ENCODE data around the gene UBA52. TPM values are rescaled to one million over a fixed set of nuclear protein-coding genes. Genes with fewer than 3 reads are reported as not detected.

The UBA52 gene
- total RNA-seq, 1 donor from 2014 or later, result 826 TPM

DNA sequence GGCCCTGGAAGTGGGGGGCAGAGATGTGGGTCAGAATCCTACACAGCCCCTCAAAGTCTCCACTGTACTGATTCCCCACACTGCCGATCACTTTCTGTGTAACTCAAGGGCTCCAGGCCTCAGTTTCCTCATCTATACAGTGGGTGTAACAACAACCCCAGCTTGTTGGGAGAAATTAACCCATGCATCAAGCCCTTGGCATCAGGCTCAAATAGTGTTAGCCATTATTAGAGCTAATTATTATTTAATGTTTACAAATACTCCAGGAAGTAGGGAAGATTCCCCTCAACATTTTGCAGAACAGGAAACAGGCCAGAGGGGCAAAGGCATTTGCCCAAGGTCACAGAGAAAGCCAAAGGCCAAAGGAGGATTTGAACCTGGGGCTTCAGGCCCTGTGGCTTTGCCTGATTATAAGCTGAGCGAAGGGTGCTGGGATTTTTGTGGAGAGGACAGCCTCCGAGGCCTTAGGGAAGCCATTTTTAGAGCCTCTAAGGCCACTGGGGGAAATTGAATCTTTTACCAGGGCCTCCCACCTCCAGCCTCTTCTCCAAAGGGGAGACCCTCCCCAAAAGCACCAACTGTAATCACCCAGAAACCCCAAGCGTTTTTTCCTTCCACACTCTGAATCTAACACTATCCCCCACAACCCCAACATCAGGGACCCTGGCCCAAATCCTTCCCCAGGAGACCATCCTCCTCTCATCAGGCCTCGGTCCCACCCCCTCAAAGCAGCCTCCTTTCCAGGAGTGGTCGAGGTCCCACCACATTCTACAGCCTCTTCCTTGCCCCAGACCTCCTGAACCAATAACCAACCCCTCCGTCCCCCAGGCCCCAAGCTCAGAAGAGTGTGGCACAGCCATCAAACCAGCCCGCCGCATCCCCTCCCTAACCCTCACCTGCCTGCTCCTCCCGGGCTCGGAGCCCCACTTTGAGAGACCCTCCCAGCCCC, 29.4 kb upstream of the UBA52 start:
- Mint-ChIP-seq H3K4me1 (ENCODE audit: low read depth, unreplicated experiment) (no peaks in the 10 kb centered on the region), H3K36me3 (ENCODE audit: unreplicated experiment) (no peaks in the 10 kb centered on the region), H3K27me3 (ENCODE audit: unreplicated experiment) (peaks cover 2% of the 10 kb centered on the region), H3K4me3 (ENCODE audit: unreplicated experiment) (peak overlapping the region; percentile 90), H3K9me3 (ENCODE audit: unreplicated experiment) (peaks cover 2% of the 10 kb centered on the region), H3K27ac (ENCODE audit: unreplicated experiment) (no peak overlapping the region)
- peak; percentile 50 for DNase-seq
- TF ChIP-seq, protein P1, sequence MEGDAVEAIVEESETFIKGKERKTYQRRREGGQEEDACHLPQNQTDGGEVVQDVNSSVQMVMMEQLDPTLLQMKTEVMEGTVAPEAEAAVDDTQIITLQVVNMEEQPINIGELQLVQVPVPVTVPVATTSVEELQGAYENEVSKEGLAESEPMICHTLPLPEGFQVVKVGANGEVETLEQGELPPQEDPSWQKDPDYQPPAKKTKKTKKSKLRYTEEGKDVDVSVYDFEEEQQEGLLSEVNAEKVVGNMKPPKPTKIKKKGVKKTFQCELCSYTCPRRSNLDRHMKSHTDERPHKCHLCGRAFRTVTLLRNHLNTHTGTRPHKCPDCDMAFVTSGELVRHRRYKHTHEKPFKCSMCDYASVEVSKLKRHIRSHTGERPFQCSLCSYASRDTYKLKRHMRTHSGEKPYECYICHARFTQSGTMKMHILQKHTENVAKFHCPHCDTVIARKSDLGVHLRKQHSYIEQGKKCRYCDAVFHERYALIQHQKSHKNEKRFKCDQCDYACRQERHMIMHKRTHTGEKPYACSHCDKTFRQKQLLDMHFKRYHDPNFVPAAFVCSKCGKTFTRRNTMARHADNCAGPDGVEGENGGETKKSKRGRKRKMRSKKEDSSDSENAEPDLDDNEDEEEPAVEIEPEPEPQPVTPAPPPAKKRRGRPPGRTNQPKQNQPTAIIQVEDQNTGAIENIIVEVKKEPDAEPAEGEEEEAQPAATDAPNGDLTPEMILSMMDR (IDR thresholded peaks at IDR 0.05; ENCODE audit: partially characterized antibody, unreplicated experiment), result no peak

DNA sequence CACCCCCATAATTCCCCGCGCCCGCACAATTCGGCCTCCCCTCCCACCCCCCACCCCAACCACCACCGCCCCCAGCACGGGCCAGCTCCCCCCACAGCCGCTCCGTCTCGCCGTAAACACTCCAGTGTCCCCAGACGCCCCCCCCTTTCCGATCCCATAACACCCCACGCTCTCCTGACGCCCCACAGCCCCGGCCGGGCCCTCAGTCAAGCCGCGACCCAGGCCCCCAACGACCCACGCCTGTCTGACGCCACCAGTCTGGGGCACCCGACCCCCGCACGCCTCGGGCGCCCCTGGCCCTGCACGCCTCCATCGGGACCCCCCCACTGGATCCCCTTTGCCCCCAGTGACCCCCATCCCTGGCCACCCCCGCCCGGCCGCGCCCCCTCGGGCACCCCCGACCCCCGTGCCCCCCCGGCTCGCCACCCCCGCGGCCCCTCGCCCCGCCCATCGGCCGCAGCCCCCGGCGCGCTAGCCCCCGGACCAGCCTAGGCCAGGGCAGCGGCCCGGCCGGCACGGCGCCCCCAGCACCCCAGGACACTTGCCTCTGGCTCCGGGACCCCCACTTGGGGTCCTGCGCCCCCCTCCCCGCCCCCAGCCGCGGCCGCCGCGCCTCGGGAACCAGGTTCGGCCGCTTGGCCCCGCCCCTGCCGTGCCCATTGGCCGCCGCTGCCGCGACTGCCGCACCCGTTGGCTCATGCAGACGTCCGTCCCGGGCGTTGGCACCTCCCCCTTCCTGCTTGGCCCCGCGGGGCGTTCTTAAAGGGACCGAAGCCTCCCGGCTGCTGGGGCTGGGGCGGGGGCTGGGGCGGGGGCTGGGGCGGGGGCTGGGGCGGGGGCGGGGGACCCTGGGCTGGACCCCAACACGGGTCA, 28.5 kb upstream of the UBA52 start, which contains the start of gene FKBP8:
Gene FKBP8, minus strand, starts transcription at position 633 of the 873 bp plus-strand sequence. CDS start 1,603 bp downstream, outside the sequence.
- DNase-seq, result peak; percentile 95
- Mint-ChIP-seq H3K9me3 (ENCODE audit: unreplicated experiment) (peaks cover 2% of the 10 kb centered on the region), H3K4me3 (ENCODE audit: unreplicated experiment) (peak within 1 kb of the TSS; percentile 90), H3K27ac (ENCODE audit: unreplicated experiment) (peak within 1 kb of the TSS; percentile 85), H3K27me3 (ENCODE audit: unreplicated experiment) (peaks cover 2% of the 10 kb centered on the region), H3K36me3 (ENCODE audit: unreplicated experiment) (no peaks in the 10 kb centered on the region), H3K4me1 (ENCODE audit: low read depth, unreplicated experiment) (no peaks in the 10 kb centered on the region)
- TF ChIP-seq, protein P1 (IDR thresholded peaks at IDR 0.05; ENCODE audit: partially characterized antibody, unreplicated experiment), result no peak

DNA sequence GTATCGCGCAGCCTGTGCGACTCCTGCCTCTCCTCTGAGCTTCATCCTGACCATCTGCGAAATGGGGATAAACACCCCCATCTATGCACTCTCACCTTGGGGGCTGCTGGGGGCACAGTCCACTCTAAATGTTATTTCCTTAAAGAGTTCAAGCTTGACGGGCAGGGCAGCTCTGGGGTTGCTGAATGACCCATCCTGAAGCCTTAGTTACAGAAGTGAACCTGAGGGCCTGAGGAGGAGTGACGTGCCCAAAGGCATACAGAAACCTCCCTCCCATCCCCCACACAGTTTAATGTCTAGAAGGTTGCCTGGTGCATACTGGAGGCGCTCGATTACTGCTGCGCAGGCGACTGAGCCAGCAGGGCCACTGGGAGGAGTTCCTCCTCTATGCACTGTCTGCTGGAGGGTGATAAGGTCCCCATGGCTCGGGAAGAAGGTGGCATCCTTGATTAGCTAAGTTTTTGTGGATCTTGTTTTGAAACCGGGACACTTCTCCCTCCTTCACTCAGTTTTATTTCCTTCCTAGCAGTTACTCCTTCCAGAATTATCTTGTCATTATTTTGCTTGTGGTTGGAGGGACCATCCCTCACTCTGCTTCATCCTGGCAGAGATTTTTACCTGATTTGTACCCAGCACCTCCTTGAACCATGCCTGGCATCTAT, 27.7 kb upstream of the UBA52 start:
- DNase-seq, result no peak
- Mint-ChIP-seq H3K27me3 (ENCODE audit: unreplicated experiment) (peaks cover 6% of the 10 kb centered on the region), H3K4me3 (ENCODE audit: unreplicated experiment) (peak overlapping the region; percentile 79), H3K27ac (ENCODE audit: unreplicated experiment) (peak overlapping the region; percentile 85), H3K4me1 (ENCODE audit: low read depth, unreplicated experiment) (no peaks in the 10 kb centered on the region), H3K9me3 (ENCODE audit: unreplicated experiment) (peaks cover 2% of the 10 kb centered on the region), H3K36me3 (ENCODE audit: unreplicated experiment) (no peaks in the 10 kb centered on the region)
- TF ChIP-seq, protein P1 (IDR thresholded peaks at IDR 0.05; ENCODE audit: partially characterized antibody, unreplicated experiment), result no peak

DNA sequence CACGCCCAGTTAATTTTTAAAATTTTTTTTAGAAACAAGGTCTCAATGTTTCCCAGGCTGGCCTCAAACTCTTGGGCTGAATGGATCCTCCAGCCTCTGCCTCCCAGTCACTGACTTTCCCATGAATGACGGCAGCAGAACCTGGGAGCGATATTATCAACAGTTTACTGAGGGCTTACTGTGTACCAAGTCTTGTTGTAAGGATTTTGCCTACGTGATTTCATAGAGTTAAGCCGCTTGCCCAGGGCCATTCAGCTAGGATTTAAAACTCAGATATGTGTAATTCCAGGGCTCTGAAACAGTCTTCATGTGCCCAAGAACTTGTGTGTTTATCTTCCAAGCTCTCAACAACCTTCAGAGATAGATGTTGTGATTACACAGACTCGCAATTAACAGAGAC, 20.0 kb upstream of the UBA52 start:
- H3K4me3 Mint-ChIP-seq (ENCODE audit: unreplicated experiment), result no peak overlapping the region
- DNase-seq, result no peak
- TF ChIP-seq, protein P1 (IDR thresholded peaks at IDR 0.05; ENCODE audit: partially characterized antibody, unreplicated experiment), result no peak
- H3K4me1 Mint-ChIP-seq (ENCODE audit: low read depth, unreplicated experiment), result no peaks in the 10 kb centered on the region
- no peak overlapping the region for H3K27ac Mint-ChIP-seq (ENCODE audit: unreplicated experiment)
- peaks cover 5% of the 10 kb centered on the region for H3K27me3 Mint-ChIP-seq (ENCODE audit: unreplicated experiment)
- no peaks in the 10 kb centered on the region for H3K36me3 Mint-ChIP-seq (ENCODE audit: unreplicated experiment)
- H3K9me3 Mint-ChIP-seq (ENCODE audit: unreplicated experiment), result no peaks in the 10 kb centered on the region
